GM21737 (cell line): ENCODE measurements around the gene TBC1D22A.

Source experiments
- ATAC-seq: cut with Tn5 transposase; IDR thresholded peaks from one replicate; pipeline ENCODE4 v1.9.1; 2021; ENCODE audit warnings: mild to moderate bottlenecking, moderate library complexity; ENCODE audit not compliant: unreplicated experiment

Gene TBC1D22A

GRCh38 chr22:46829117-46829891, 66.9 kb downstream of the TBC1D22A start:
- no peak for ATAC-seq

- no peak for ATAC-seq
These were observed 67.7 kb downstream of the TBC1D22A start for GRCh38 chr22:46829941-46830715.

- ATAC-seq, result no peak
These were observed 68.4 kb downstream of the TBC1D22A start for GRCh38 chr22:46830841-46831240.

- no peak for ATAC-seq
These were observed 70.8 kb downstream of the TBC1D22A start for GRCh38 chr22:46833228-46833627.

DNA sequence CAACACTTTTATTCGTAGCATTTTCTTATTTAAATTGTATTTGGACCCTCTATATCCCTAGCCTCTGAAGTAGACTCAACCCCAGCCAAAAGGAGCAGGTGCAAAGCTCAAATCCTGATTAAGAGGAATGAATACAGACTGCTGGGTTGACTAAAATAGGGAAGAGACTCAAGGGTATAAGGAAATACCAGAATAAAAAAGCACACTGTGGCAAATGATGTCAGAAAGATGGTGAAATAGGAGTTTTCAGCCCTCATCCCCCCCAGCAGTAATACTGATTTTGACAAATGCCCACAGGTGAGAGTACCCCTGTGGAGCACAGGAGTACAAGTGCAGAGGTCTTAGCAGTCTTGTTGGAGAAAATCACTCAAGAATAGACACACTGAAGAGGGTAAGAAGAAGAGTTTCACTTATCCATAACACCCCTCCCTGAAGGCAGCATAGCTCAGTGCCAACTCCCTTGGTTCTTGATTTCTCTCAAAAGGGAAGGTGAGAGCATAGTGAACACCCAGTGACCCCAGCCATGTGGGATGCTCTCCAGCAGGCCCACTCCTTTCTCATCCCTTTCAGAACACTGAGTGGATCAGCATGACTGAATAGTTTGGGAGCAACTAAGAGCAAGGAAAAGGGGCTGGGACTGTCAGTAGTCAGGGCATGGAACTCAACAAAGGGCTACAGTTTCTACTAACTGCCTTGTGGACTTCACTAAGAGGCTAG, 71.7 kb downstream of the TBC1D22A start:
- ATAC-seq, result no peak

DNA sequence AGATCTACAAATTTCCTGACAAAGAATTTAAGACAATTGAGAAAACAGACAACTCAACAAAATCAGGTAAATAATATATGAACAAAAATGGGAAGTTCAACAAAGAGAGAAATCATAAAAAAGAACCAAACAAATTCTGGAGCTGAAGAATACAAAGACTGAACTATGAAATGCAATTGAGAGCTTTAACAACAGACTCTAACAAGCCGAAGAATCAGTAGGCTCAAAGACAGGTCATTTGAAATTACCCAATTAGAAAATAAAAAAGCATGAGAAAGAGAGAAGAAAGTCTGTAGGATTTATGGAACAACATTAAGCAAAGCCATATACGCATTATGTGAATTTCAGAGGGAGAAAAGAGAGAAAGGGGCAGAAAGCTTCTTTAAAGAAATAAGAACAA, 72.8 kb downstream of the TBC1D22A start:
- no peak for ATAC-seq

- no peak for ATAC-seq
These were observed 73.2 kb downstream of the TBC1D22A start for GRCh38 chr22:46835693-46836092.

DNA sequence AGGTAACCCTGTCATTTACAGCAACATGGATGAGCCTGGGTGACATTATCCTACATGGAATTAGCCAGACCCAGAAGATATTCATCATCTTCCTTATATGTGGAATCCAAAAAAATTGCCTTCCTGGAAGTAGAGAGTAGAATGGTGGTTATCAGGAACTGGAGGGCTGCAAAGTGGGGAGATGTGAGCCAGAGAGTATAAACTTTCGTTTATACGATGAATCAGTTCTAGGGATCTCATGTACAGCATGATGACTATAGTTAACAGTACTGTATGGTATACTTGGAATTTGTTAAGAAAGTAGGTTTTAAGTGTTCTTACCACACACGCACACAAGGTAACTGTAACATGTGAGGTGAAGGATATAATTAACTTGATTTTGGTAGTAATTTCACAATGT, 79.1 kb downstream of the TBC1D22A start:
- ATAC-seq, result no peak

DNA sequence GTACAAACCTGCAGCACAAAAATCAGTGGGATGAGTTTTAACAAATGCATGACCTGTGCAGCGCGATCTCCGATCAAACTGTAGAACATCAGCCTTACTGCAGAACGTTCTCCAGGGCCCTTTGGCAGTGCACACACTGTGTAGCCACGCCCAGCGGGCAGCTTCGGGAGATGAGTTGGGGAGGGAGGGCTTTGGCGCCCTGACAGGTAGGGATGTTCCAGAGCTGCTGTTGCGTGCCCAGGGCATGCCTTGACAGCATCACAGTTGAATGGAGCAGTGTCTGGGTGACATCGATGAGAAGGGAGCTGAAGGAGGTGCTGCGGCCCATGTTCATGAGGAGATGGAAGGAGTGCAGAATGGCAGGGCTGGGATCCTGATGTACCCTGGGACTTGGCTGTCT, 80.2 kb downstream of the TBC1D22A start:
- ATAC-seq, result no peak

DNA sequence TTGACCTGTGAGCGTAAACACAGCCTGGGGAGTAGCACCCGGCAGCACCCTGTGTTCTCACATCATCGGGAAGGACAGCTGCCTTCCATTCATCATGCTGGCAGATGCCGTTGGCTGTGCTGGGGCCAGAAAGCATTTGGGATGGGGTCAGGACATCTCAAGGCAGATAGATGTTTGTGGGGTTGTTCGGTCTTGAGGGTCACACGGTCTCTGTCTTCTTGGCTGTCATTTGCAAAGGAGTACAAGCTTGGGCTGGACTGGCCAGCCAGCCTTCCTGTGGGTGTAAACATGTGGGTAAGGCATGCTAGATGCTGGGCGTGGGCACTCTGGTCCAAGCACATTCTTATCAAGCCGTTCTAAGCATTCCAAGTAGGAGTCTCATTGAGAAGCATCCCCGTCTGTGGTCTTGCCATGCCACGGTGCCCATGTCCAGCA, 81.4 kb downstream of the TBC1D22A start:
- no peak for ATAC-seq

DNA sequence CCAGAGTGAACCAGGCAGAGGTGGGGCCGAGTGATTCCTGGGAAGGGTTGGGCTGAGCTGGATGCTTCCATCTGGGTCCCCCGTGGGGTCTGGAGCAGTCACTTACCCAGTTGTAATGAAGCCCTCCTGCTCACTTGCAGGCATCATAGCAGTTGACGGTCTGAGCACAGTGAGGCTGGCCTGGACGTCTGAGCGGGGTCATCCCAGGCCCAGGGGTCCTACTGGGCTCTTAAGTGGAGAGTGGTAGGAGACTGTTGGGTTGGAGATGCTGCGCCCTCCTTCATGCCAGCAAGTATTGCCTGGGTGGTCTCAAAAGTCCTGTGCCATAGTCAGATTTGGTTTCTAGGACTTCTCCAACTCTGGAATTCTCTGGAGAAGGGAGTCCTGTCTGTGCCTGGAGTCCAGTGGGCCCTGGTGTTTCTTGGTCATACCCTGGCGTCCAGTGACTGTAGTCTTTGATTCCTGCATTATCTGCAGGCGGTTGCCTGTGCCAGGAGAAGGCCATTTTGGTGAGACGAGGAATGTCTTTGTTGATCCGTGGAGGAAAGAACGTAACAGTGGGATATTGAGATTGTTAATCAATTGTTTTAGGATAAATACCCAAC, 82.3 kb downstream of the TBC1D22A start:
- ATAC-seq, result no peak

- ATAC-seq, result no peak
These were observed 83.1 kb downstream of the TBC1D22A start for GRCh38 chr22:46845296-46846149.

GRCh38 chr22:46846150-46846831, 83.8 kb downstream of the TBC1D22A start:
- ATAC-seq, result no peak

DNA sequence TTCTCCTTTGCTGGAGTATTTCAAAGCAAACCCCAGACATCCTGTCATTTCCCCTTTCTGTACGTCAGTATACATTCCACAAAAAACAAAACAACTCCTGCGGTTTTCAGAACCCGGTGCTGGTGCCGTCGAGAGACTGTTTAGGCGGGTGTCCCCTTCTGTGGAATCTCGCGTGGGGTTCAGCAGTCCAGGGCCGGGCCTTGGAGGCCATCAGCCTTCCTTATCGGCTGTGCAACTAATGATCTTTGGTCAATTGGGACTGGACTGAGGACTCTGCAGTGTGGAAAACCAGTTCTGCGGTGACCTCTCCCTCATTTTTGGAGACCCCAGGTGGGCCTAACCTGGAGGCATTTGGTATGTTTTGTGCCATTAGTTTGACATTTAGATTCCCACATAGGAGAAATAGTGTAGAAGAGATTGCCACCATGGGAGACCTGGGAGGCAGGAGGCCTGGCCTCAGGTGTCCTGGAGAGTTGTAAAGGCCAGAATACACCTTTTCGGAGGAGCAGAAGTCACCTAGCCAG, 84.4 kb downstream of the TBC1D22A start:
- no peak for ATAC-seq

DNA sequence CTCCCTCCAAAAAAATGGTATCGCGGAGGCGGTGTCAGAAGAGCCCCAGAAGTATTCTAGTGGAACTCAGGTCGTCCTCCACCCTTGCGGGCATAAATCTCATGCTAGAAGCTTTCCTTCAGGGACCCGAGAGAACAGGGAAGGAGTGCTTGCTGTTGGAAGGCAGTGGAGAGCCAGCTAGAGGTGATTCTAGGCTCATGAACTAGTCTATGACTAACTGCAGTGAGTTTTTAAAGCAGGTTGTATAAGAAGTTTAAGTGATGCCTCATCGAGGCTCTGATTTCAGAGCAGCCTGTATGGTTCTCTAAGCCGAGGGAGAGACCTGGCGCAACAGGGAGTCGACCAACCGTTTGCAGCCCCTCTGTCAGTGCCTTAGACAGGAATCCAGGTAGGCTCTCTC, 85.7 kb downstream of the TBC1D22A start:
- no peak for ATAC-seq

DNA sequence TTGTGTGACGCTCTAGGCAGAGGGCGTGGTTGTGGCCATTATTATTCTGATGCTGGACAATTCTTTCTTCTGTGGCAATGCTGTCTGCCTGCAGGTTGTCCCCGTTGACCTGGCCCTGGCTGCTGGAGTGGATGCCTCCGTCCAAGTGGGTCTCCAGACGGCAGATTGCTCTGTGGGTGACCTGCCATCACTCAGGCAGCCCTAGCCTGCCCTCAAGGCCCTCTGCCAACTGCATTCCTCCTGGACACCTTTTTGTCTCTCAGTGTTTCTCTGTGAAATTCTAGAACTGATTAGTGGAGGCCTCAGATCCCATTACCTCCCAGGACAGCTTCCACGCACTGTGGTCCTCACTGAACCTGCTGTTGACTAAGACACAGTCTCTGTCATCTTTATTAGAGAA, 86.7 kb downstream of the TBC1D22A start:
- ATAC-seq, result no peak

DNA sequence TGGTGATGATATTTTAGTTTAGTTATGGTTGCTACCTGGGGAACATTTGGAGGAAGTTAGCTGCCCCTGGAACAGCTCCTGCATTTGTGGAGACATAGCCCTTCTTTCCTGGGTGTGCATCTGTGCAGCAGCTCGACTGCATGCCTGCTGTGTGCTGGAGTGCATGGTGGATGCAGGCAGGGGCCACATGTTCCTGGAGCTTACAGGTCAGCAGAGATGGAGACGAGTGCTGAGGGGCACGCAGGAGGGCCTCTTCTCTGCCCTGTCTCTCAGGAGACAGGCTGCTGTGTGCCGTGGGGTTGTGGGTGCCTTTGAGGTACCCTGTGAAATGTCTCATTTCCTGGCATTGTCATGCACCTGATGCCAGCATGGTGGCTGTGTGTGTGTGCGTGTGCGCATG, 87.5 kb downstream of the TBC1D22A start:
- ATAC-seq, result no peak

DNA sequence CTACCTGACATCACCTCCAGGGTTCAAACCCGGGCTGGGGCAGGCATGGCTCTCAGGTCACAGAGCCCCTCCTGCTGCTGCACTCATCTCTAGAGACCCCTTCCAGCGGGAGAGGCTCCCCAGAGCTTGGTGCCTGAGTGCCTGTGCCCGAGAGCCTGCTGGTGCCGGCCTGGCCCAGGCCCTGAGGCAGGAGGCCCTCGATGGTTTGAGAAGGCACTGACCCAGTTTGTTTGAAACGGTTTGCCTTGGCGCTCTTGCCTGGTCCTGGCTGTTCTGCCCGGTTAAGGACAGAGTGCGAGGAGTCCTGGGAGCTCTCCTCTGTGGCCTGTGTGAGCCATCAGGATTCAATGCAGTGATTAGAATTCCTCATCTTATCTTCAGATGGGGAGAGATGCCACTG, 88.9 kb downstream of the TBC1D22A start:
- no peak for ATAC-seq

DNA sequence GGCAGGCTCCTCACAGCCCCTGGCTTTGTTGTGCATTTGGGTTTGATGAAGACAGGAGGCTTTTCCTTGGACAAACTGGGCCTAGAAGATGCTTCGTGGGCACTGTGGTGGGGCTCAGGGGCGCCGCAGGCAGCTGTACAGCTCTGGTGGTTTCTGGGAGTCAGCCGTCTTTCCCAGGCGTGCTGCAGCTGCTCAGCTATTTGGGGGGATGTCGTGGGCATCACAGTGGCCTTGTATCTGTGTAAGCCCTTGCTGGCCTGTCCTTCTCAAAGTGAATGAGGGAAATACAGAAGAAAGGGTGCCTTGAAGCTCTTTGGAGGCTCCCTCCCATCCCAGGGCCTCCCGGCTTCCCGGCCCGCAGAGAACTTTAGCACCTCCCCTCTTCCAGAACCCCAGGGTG, 89.5 kb downstream of the TBC1D22A start:
- ATAC-seq, result no peak

- no peak for ATAC-seq
These were observed 90.3 kb downstream of the TBC1D22A start for GRCh38 chr22:46852771-46853170.
